Hepatocyte (in vitro differentiated cells): ENCODE data around the gene PTPRK.

ENCODE experiments used
- CTCF ChIP-seq: fragments of 200-600 bp; sonication (generic); IDR thresholded peaks from 2 replicates; pipeline ENCODE4 v1.5.1; 2016; ENCODE audit warnings: antibody characterized with exemption, mild to moderate bottlenecking; ENCODE audit not compliant: poor library complexity
- EZH2 ChIP-seq: fragments of 200-600 bp; sonication (generic); IDR thresholded peaks from 2 replicates; pipeline ENCODE4 v1.6.1; 2016; ENCODE audit warnings: antibody characterized with exemption, mild to moderate bottlenecking, borderline replicate concordance
- EZH2phosphoT487 ChIP-seq: fragments of 200-600 bp; sonication (generic); IDR thresholded peaks from one replicate; pipeline ENCODE4 v1.6.1; 2018; ENCODE audit warnings: antibody characterized with exemption, mild to moderate bottlenecking, low read depth, moderate library complexity; ENCODE audit not compliant: unreplicated experiment, severe bottlenecking

- TF ChIP-seq CTCF (no peak), EZH2phosphoT487 (no peak), EZH2 (no peak)
These were observed 126.2 kb downstream of the PTPRK start for GRCh38 chr6:128394167-128394566.
